Measurements from ENCODE around the gene KDM2B. TPM values are rescaled to one million over a fixed set of nuclear protein-coding genes. Genes with fewer than 3 reads are reported as not detected.

KDM2B gene
- polyA plus RNA-seq, 1 of the 3 experiments (the other 2 are of a cell fraction) = 11.5 TPM

DNA sequence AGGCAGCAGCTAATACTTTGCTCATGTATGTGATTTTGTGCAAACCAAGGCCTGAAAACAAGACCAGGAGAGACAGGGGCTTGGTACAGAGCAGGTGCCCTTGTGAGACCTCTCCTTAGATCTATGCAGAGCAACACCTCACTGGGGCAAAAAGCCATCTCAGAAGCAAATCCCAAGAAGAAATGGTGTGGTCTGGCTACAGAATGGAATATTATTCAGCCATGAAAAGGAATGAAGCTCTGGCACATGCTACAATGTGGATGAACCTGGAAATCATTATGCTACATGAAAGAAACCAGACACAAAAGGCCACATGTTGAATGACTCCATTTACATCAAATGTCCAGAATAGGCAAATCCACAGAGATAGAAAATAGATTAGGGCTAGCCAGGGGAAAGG lies 61.6 kb downstream of the KDM2B start:
- H3K4me1 ChIP-seq (ENCODE audit: control insufficient read depth in 1 of 2, insufficient read depth in 2 of 2, low read depth in 1 of 2, low read length in 1 of 2) = peaks cover 0 to 5% of the 10 kb centered on the region in 2 experiments; a peak in 1 of 4 replicates
- H2AFZ ChIP-seq (ENCODE audit: low read depth) = no peak overlapping the region
- no peaks in the 10 kb centered on the region for H3K27me3 ChIP-seq (ENCODE audit: insufficient read depth)
- H3K4me2 ChIP-seq = no peak overlapping the region
- no peak for DNase-seq
- TF ChIP-seq RXRA (IDR thresholded peaks at IDR 0.05; ENCODE audit: borderline replicate concordance, low read depth) (no peak), FOXJ3 (CRISPR knock-in tag; IDR thresholded peaks at IDR 0.05) (no peak), CHD2 (IDR thresholded peaks at IDR 0.05; ENCODE audit: low read length, partially characterized antibody) (no peak), FOSL2 (IDR thresholded peaks at IDR 0.05; ENCODE audit: borderline replicate concordance, low read depth) (no peak), SMC3 (IDR thresholded peaks at IDR 0.05; ENCODE audit: low read depth, low read length) (no peak), POLR2AphosphoS5 (IDR thresholded peaks at IDR 0.05; ENCODE audit: low read depth, low read length) (no peak), GATA2 (CRISPR knock-in tag; IDR thresholded peaks at IDR 0.05) (no peak), MEF2A (IDR thresholded peaks at IDR 0.05; ENCODE audit: borderline replicate concordance, low read depth) (no peak), RFX5 (IDR thresholded peaks at IDR 0.05; ENCODE audit: low read length) (no peak)
- TF ChIP-seq, protein P1, sequence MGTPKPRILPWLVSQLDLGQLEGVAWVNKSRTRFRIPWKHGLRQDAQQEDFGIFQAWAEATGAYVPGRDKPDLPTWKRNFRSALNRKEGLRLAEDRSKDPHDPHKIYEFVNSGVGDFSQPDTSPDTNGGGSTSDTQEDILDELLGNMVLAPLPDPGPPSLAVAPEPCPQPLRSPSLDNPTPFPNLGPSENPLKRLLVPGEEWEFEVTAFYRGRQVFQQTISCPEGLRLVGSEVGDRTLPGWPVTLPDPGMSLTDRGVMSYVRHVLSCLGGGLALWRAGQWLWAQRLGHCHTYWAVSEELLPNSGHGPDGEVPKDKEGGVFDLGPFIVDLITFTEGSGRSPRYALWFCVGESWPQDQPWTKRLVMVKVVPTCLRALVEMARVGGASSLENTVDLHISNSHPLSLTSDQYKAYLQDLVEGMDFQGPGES (IDR thresholded peaks at IDR 0.05; ENCODE audit: low read depth, low read length) = no peak
- TF ChIP-seq, protein P2, sequence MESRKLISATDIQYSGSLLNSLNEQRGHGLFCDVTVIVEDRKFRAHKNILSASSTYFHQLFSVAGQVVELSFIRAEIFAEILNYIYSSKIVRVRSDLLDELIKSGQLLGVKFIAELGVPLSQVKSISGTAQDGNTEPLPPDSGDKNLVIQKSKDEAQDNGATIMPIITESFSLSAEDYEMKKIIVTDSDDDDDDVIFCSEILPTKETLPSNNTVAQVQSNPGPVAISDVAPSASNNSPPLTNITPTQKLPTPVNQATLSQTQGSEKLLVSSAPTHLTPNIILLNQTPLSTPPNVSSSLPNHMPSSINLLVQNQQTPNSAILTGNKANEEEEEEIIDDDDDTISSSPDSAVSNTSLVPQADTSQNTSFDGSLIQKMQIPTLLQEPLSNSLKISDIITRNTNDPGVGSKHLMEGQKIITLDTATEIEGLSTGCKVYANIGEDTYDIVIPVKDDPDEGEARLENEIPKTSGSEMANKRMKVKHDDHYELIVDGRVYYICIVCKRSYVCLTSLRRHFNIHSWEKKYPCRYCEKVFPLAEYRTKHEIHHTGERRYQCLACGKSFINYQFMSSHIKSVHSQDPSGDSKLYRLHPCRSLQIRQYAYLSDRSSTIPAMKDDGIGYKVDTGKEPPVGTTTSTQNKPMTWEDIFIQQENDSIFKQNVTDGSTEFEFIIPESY (IDR thresholded peaks at IDR 0.05; ENCODE audit: borderline replicate concordance, low read depth) = no peak
- ChIA-PET CTCF (interaction anchor here (0.9 to 1.7 kb wide), 2 partner anchors 19 to 106 kb away, joined by 3 to 6 read pairs; no protein-coding TSS in a partner anchor), POLR2A (no interaction called here)
- H3K9ac ChIP-seq = no peak overlapping the region
- H3F3A ChIP-seq (replicated peaks; ENCODE audit: insufficient read depth) = peaks cover 9% of the 10 kb centered on the region
- H4K20me1 ChIP-seq (ENCODE audit: insufficient read depth) = no peaks in the 10 kb centered on the region
- H3K9me3 ChIP-seq = no peaks in the 10 kb centered on the region
- peaks cover 0 to 8% of the 10 kb centered on the region in 2 experiments for H3K36me3 ChIP-seq (replicated peaks in 1 of 2; ENCODE audit: control insufficient read depth in 1 of 2, insufficient read depth in 2 of 2, low read length in 1 of 2)
- no peak overlapping the region for H3K27ac ChIP-seq (ENCODE audit: low read depth in 2 of 2, low read length in 1 of 2)
- no peak overlapping the region for H3K4me3 ChIP-seq (ENCODE audit: low read depth in 2 of 2, low read length in 1 of 2)
- no peaks in the 10 kb centered on the region for H3K9me2 ChIP-seq
- H3K79me2 ChIP-seq (ENCODE audit: insufficient read depth) = no peaks in the 10 kb centered on the region

DNA sequence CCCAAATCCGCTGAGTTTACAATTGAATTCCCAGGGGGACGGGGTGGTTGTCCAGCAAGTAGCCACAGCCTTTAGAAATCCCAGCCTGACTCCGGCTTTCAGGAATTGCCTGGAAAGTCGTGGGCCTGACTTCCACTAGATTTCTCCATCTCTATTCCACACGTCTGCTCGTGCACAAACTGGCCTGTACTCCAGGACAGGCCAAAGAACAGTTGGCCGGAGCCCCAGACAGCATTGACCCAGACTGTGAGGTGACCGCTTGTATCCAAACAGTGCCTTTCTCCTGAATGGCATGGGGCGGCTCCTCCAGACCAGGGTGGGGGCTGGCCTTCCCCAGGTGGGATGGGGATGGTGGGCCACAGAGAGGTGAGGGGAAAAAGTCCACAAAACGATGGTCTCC lies 62.2 kb downstream of the KDM2B start:
- Histone ChIP-seq H3K9ac (no peak overlapping the region), H3F3A (replicated peaks; ENCODE audit: insufficient read depth) (peaks cover 9% of the 10 kb centered on the region), H3K79me2 (ENCODE audit: insufficient read depth) (no peaks in the 10 kb centered on the region), H3K27me3 (ENCODE audit: insufficient read depth) (no peaks in the 10 kb centered on the region), H3K4me3 (ENCODE audit: low read depth in 2 of 2, low read length in 1 of 2) (no peak overlapping the region), H3K9me3 (no peaks in the 10 kb centered on the region), H3K36me3 (replicated peaks in 1 of 2; ENCODE audit: control insufficient read depth in 1 of 2, insufficient read depth in 2 of 2, low read length in 1 of 2) (peaks cover 0 to 8% of the 10 kb centered on the region in 2 experiments), H2AFZ (ENCODE audit: low read depth) (no peak overlapping the region), H3K4me1 (ENCODE audit: control insufficient read depth in 1 of 2, insufficient read depth in 2 of 2, low read depth in 1 of 2, low read length in 1 of 2) (peaks cover 0 to 7% of the 10 kb centered on the region in 2 experiments; a peak in 1 of 4 replicates), H3K4me2 (no peak overlapping the region), H3K9me2 (no peaks in the 10 kb centered on the region), H3K27ac (ENCODE audit: low read depth in 2 of 2, low read length in 1 of 2) (no peak overlapping the region), H4K20me1 (ENCODE audit: insufficient read depth) (no peaks in the 10 kb centered on the region)
- no peak for DNase-seq
- ChIA-PET CTCF (interaction anchor here (1.7 kb wide), 1 partner anchor 19 kb away, joined by 6 read pairs; no protein-coding TSS in a partner anchor), POLR2A (no interaction called here)
- no peak for TF ChIP-seq RXRA (IDR thresholded peaks at IDR 0.05; ENCODE audit: borderline replicate concordance, low read depth)
- TF ChIP-seq POLR2AphosphoS5 (IDR thresholded peaks at IDR 0.05; ENCODE audit: low read depth, low read length) = no peak
- TF ChIP-seq TCF12 (IDR thresholded peaks at IDR 0.05) = no peak
- no peak for TF ChIP-seq JUND (IDR thresholded peaks at IDR 0.05)
- TF ChIP-seq, protein P3, sequence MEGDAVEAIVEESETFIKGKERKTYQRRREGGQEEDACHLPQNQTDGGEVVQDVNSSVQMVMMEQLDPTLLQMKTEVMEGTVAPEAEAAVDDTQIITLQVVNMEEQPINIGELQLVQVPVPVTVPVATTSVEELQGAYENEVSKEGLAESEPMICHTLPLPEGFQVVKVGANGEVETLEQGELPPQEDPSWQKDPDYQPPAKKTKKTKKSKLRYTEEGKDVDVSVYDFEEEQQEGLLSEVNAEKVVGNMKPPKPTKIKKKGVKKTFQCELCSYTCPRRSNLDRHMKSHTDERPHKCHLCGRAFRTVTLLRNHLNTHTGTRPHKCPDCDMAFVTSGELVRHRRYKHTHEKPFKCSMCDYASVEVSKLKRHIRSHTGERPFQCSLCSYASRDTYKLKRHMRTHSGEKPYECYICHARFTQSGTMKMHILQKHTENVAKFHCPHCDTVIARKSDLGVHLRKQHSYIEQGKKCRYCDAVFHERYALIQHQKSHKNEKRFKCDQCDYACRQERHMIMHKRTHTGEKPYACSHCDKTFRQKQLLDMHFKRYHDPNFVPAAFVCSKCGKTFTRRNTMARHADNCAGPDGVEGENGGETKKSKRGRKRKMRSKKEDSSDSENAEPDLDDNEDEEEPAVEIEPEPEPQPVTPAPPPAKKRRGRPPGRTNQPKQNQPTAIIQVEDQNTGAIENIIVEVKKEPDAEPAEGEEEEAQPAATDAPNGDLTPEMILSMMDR (IDR thresholded peaks at IDR 0.05) = no peak
- TF ChIP-seq, protein P4, sequence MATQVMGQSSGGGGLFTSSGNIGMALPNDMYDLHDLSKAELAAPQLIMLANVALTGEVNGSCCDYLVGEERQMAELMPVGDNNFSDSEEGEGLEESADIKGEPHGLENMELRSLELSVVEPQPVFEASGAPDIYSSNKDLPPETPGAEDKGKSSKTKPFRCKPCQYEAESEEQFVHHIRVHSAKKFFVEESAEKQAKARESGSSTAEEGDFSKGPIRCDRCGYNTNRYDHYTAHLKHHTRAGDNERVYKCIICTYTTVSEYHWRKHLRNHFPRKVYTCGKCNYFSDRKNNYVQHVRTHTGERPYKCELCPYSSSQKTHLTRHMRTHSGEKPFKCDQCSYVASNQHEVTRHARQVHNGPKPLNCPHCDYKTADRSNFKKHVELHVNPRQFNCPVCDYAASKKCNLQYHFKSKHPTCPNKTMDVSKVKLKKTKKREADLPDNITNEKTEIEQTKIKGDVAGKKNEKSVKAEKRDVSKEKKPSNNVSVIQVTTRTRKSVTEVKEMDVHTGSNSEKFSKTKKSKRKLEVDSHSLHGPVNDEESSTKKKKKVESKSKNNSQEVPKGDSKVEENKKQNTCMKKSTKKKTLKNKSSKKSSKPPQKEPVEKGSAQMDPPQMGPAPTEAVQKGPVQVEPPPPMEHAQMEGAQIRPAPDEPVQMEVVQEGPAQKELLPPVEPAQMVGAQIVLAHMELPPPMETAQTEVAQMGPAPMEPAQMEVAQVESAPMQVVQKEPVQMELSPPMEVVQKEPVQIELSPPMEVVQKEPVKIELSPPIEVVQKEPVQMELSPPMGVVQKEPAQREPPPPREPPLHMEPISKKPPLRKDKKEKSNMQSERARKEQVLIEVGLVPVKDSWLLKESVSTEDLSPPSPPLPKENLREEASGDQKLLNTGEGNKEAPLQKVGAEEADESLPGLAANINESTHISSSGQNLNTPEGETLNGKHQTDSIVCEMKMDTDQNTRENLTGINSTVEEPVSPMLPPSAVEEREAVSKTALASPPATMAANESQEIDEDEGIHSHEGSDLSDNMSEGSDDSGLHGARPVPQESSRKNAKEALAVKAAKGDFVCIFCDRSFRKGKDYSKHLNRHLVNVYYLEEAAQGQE (IDR thresholded peaks at IDR 0.05; ENCODE audit: low read depth, low read length) = no peak
- TF ChIP-seq MEF2A (IDR thresholded peaks at IDR 0.05; ENCODE audit: borderline replicate concordance, low read depth) = no peak
- TF ChIP-seq TEAD4 (IDR thresholded peaks at IDR 0.05; ENCODE audit: borderline replicate concordance, insufficient read depth) = no peak
- TF ChIP-seq, protein P2 (IDR thresholded peaks at IDR 0.05; ENCODE audit: borderline replicate concordance, low read depth) = no peak
- TF ChIP-seq ELF1 (IDR thresholded peaks at IDR 0.05) = no peak
- WGBS (ENCODE audit: low lambda C conversion rate) = 86% methylated on average over 10 of the region's 10 CpGs

Data from SK-N-SH (cell line).